Hepatocyte (in vitro differentiated cells): ENCODE results near the gene TRAF2. TPM values are rescaled to one million over a fixed set of nuclear protein-coding genes. Genes with fewer than 3 reads are reported as not detected.
A peak's percentile ranks its signal among the peaks of the same experiment; 100 is the strongest.

Experiments
- DNase-seq: peaks from one replicate; pipeline ENCODE4 v3.0.0-alpha.2; 2016; ENCODE audit warnings: low spot score
- H2AFZ ChIP-seq: fragments of 200-600 bp; sonication (generic); 2 replicates; pipeline ENCODE4 v1.6.0; 2016; ENCODE audit warnings: antibody characterized with exemption, mild to moderate bottlenecking
- H3K27ac ChIP-seq: fragments of 200-600 bp; sonication (generic); 2 replicates; pipeline ENCODE4 v1.5.1; 2016; ENCODE audit warnings: mild to moderate bottlenecking
- H3K27me3 ChIP-seq: fragments of 200-600 bp; sonication (generic); 2 replicates; pipeline ENCODE4 v1.6.1; 2016
- H3K36me3 ChIP-seq: fragments of 200-600 bp; sonication (generic); replicated peaks from 2 replicates; pipeline ENCODE4 v1.5.1; 2016; ENCODE audit warnings: low read depth; ENCODE audit not compliant: insufficient read depth
- H3K4me1 ChIP-seq: fragments of 200-600 bp; sonication (generic); 2 replicates; pipeline ENCODE4 v1.5.1; 2016; ENCODE audit warnings: mild to moderate bottlenecking, moderate library complexity; ENCODE audit not compliant: insufficient read depth
- H3K4me2 ChIP-seq: fragments of 200-600 bp; sonication (generic); 2 replicates; pipeline ENCODE4 v1.6.0; 2016
- H3K4me3 ChIP-seq: fragments of 200-600 bp; sonication (generic); 2 replicates; pipeline ENCODE4 v1.5.1; 2016; ENCODE audit warnings: mild to moderate bottlenecking
- H3K79me2 ChIP-seq: fragments of 200-600 bp; sonication (generic); 2 replicates; pipeline ENCODE4 v1.6.0; 2017; ENCODE audit warnings: mild to moderate bottlenecking
- H3K9me2 ChIP-seq: fragments of 200-600 bp; sonication (generic); replicated peaks from 2 replicates; pipeline ENCODE4 v1.6.0; 2017; ENCODE audit warnings: mild to moderate bottlenecking; ENCODE audit not compliant: insufficient read depth
- H3K9me3 ChIP-seq: fragments of 200-600 bp; sonication (generic); 2 replicates; pipeline ENCODE4 v1.5.1; 2016; ENCODE audit warnings: low read depth, mild to moderate bottlenecking
- H4K20me1 ChIP-seq: fragments of 200-600 bp; sonication (generic); 2 replicates; pipeline ENCODE4 v1.6.0; 2016; ENCODE audit warnings: mild to moderate bottlenecking; ENCODE audit not compliant: insufficient read depth, poor library complexity, severe bottlenecking
- EZH2 ChIP-seq: fragments of 200-600 bp; sonication (generic); IDR thresholded peaks from 2 replicates; pipeline ENCODE4 v1.6.1; 2016; ENCODE audit warnings: antibody characterized with exemption, mild to moderate bottlenecking, borderline replicate concordance
- EZH2phosphoT487 ChIP-seq: fragments of 200-600 bp; sonication (generic); IDR thresholded peaks from one replicate; pipeline ENCODE4 v1.6.1; 2018; ENCODE audit warnings: antibody characterized with exemption, mild to moderate bottlenecking, low read depth, moderate library complexity; ENCODE audit not compliant: unreplicated experiment, severe bottlenecking
- whole genome bisulfite sequencing: methylation state at CpG from one replicate; pipeline ENCODE4 v1.1.6; 2016; ENCODE audit warnings: low lambda C conversion rate; ENCODE audit errors: missing lambda C conversion rate; 5-methylcytosine and 5-hydroxymethylcytosine counted together
- polyA plus RNA-seq: library from polyadenylated mRNA; unstranded; fragments of >200 nt; fragmentation: Nextera tagmentation; extraction: Ambion mirVana; gene quantifications from 2 replicates; pipeline ENCODE4 v1.2.1, GENCODE V29; 2016
- total RNA-seq: library from RNA; depleted of rRNA; stranded (reverse); fragments of >200 nt; gene quantifications from 2 replicates; pipeline ENCODE4 v1.2.3, GENCODE V29; 2014
- TF ChIP-seq, protein P1 (sequence below): fragments of 200-600 bp; sonication (generic); IDR thresholded peaks from 2 replicates; pipeline ENCODE4 v1.5.1; 2016; ENCODE audit warnings: antibody characterized with exemption, mild to moderate bottlenecking; ENCODE audit not compliant: poor library complexity

Gene TRAF2
- total and polyA plus RNA-seq, 2 experiments from 2014 or later = 7.6 to 12.4 TPM

- peaks cover 12% of the 10 kb centered on the region for H3K79me2 ChIP-seq
- peaks cover 12% of the 10 kb centered on the region for H4K20me1 ChIP-seq
- H3K9me2 ChIP-seq = no peaks in the 10 kb centered on the region
- TF ChIP-seq EZH2phosphoT487 = no peak
- no peak for TF ChIP-seq EZH2
- TF ChIP-seq, protein P1, sequence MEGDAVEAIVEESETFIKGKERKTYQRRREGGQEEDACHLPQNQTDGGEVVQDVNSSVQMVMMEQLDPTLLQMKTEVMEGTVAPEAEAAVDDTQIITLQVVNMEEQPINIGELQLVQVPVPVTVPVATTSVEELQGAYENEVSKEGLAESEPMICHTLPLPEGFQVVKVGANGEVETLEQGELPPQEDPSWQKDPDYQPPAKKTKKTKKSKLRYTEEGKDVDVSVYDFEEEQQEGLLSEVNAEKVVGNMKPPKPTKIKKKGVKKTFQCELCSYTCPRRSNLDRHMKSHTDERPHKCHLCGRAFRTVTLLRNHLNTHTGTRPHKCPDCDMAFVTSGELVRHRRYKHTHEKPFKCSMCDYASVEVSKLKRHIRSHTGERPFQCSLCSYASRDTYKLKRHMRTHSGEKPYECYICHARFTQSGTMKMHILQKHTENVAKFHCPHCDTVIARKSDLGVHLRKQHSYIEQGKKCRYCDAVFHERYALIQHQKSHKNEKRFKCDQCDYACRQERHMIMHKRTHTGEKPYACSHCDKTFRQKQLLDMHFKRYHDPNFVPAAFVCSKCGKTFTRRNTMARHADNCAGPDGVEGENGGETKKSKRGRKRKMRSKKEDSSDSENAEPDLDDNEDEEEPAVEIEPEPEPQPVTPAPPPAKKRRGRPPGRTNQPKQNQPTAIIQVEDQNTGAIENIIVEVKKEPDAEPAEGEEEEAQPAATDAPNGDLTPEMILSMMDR = no peak
- H2AFZ ChIP-seq = no peak overlapping the region
- no peaks in the 10 kb centered on the region for H3K36me3 ChIP-seq
- no peak overlapping the region for H3K4me3 ChIP-seq
- H3K4me2 ChIP-seq = peak overlapping the region; percentile 98
- 95% methylated on average over 18 of the region's 23 CpGs for WGBS
- H3K9me3 ChIP-seq = no peaks in the 10 kb centered on the region
- no peaks in the 10 kb centered on the region for H3K27me3 ChIP-seq
- no peak for DNase-seq
- H3K4me1 ChIP-seq = peaks cover 8% of the 10 kb centered on the region
- H3K27ac ChIP-seq = no peak overlapping the region
Measured at GRCh38 chr9:136850866-136851775, 35.2 kb upstream of the TRAF2 start.

GRCh38 chr9:136851941-136852663, 34.2 kb upstream of the TRAF2 start, which contains the start of gene MAMDC4:
TSS of gene MAMDC4 (plus strand) at chr9:136852346. CDS start at chr9:136852417, 71 bp downstream.
- Histone ChIP-seq H2AFZ (no peak within 1 kb of the TSS), H3K4me3 (no peak within 1 kb of the TSS), H3K9me2 (no peaks in the 10 kb centered on the region), H3K79me2 (peaks cover 12% of the 10 kb centered on the region), H3K4me1 (peaks cover 8% of the 10 kb centered on the region), H3K4me2 (no peak within 1 kb of the TSS), H3K9me3 (no peaks in the 10 kb centered on the region), H4K20me1 (peaks cover 12% of the 10 kb centered on the region), H3K36me3 (no peaks in the 10 kb centered on the region), H3K27ac (no peak within 1 kb of the TSS), H3K27me3 (no peaks in the 10 kb centered on the region)
- TF ChIP-seq, protein P1 = no peak
- no peak for TF ChIP-seq EZH2
- TF ChIP-seq EZH2phosphoT487 = no peak
- DNase-seq = no peak
- 91% methylated on average over 21 of the region's 23 CpGs for WGBS

- Histone ChIP-seq H3K27ac (no peak overlapping the region), H3K4me3 (no peak overlapping the region), H3K36me3 (no peaks in the 10 kb centered on the region), H3K79me2 (peaks cover 12% of the 10 kb centered on the region), H3K27me3 (no peaks in the 10 kb centered on the region), H3K4me2 (no peak overlapping the region), H2AFZ (no peak overlapping the region), H3K9me3 (no peaks in the 10 kb centered on the region), H3K4me1 (peaks cover 8% of the 10 kb centered on the region), H4K20me1 (peaks cover 12% of the 10 kb centered on the region), H3K9me2 (no peaks in the 10 kb centered on the region)
- no peak for DNase-seq
- WGBS = 94% methylated on average over 28 of the region's 29 CpGs
- TF ChIP-seq EZH2phosphoT487 (no peak), EZH2 (no peak)
- TF ChIP-seq, protein P1 = no peak
Measured at GRCh38 chr9:136852664-136853595, 33.4 kb upstream of the TRAF2 start.
